H1 (cell line): ENCODE data around the gene C17orf100. TPM values are rescaled to one million over a fixed set of nuclear protein-coding genes. Genes with fewer than 3 reads are reported as not detected.

Source experiments
- EGR1 ChIP-seq: IDR thresholded peaks from 2 replicates; pipeline ENCODE4 v1.6.1; 2011; ENCODE audit warnings: low read depth, low read length, borderline replicate concordance
- MAFK ChIP-seq: IDR thresholded peaks from 2 replicates; pipeline ENCODE4 v1.6.1; 2012; ENCODE audit warnings: low read depth, mild to moderate bottlenecking, improper control_type of control experiment, low read length
- POLR2AphosphoS5 ChIP-seq: IDR thresholded peaks from 2 replicates; pipeline ENCODE4 v1.6.1; 2011; ENCODE audit warnings: low read depth, low read length
- POU5F1 ChIP-seq: IDR thresholded peaks from 2 replicates; pipeline ENCODE4 v1.6.1; 2011; ENCODE audit warnings: low read depth, mild to moderate bottlenecking, low read length, moderate library complexity
- RAD21 ChIP-seq, 2 experiments: IDR thresholded peaks in 1 of 2; conservative IDR thresholded peaks in 1 of 2; 2 replicates each; pipeline ENCODE4 v1.6.1; 2011; ENCODE audit warnings: low read depth in 2 of 2, low read length in 2 of 2, improper control_type of control experiment in 1 of 2, inconsistent platforms in 1 of 2, mild to moderate bottlenecking in 1 of 2, moderate library complexity in 1 of 2
- RBBP5 ChIP-seq: IDR thresholded peaks from 2 replicates; pipeline ENCODE4 v1.7.1; 2012; ENCODE audit warnings: low read depth, mild to moderate bottlenecking, inconsistent platforms, low read length, moderate library complexity, borderline replicate concordance
- SIX5 ChIP-seq: IDR thresholded peaks from 2 replicates; pipeline ENCODE4 v1.6.1; 2011; ENCODE audit warnings: mild to moderate bottlenecking, low read depth, low read length
- TEAD4 ChIP-seq: IDR thresholded peaks from 2 replicates; pipeline ENCODE4 v1.6.1; 2012; ENCODE audit warnings: low read depth, low read length, inconsistent platforms, mixed read lengths
- polyA plus RNA-seq, 7 experiments: library from polyadenylated mRNA; depleted of rRNA in 3 of 7; stranded (reverse) in 5 of 7; unstranded in 2 of 7; fragments of >200 nt in 5 of 7; fragments of 200-250 nt in 2 of 7; gene quantifications; 1 replicate in 5 of 7; 2 replicates in 1 of 7; 4 replicates in 1 of 7; pipeline versions ENCODE4 v1.2.1 to v1.2.3, GENCODE V29; 2011 to 2013; ENCODE audit warnings: missing spikeins in 2 of 7, mixed read lengths in 2 of 7
- total RNA-seq: library from RNA; stranded (reverse); fragmentation: NEBNext Ultra II Directional; extraction: Animal tissue kit (Norgen Biotek cat#: 25700); gene quantifications from 2 replicates; pipeline ENCODE4 v1.2.1, GENCODE V29; 2021
- TF ChIP-seq, protein P1 (sequence below): IDR thresholded peaks from 2 replicates; pipeline ENCODE4 v1.6.1; 2012; ENCODE audit warnings: inconsistent platforms
- TF ChIP-seq, protein P2 (sequence below): fragments of 300-600 bp; sonication (generic); IDR thresholded peaks from 2 replicates; pipeline ENCODE4 v1.7.1; 2012; ENCODE audit warnings: low read length, moderate library complexity, mild to moderate bottlenecking, inconsistent platforms; ENCODE audit not compliant: insufficient replicate concordance

Gene C17orf100
- total and polyA plus RNA-seq, 2 of the 8 experiments (the other 6 are each of a cell fraction or from before 2014, with no cell fraction given) = 2.1 to 2.8 TPM

DNA sequence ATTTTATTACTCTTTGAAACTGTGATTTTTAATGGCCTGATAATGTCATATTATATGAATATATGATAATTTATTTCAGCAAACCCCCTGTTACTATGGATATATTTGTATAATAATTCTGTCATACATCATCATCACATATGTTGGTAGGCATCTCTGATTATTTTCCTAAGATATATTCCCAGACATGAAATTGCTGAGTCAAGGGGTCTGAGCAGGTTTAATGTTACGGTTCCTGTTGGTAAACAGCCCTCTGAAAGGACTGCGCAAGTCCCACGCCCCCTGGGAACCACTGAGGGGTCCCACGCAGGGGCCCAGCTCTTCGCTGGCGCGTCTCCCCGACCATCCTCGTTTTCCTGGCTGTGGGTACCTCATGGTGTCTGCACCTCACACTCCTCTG, 37.4 kb downstream of the C17orf100 start (continued):
- TF ChIP-seq, protein P1, sequence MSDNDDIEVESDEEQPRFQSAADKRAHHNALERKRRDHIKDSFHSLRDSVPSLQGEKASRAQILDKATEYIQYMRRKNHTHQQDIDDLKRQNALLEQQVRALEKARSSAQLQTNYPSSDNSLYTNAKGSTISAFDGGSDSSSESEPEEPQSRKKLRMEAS = no peak
- TF ChIP-seq, protein P2, sequence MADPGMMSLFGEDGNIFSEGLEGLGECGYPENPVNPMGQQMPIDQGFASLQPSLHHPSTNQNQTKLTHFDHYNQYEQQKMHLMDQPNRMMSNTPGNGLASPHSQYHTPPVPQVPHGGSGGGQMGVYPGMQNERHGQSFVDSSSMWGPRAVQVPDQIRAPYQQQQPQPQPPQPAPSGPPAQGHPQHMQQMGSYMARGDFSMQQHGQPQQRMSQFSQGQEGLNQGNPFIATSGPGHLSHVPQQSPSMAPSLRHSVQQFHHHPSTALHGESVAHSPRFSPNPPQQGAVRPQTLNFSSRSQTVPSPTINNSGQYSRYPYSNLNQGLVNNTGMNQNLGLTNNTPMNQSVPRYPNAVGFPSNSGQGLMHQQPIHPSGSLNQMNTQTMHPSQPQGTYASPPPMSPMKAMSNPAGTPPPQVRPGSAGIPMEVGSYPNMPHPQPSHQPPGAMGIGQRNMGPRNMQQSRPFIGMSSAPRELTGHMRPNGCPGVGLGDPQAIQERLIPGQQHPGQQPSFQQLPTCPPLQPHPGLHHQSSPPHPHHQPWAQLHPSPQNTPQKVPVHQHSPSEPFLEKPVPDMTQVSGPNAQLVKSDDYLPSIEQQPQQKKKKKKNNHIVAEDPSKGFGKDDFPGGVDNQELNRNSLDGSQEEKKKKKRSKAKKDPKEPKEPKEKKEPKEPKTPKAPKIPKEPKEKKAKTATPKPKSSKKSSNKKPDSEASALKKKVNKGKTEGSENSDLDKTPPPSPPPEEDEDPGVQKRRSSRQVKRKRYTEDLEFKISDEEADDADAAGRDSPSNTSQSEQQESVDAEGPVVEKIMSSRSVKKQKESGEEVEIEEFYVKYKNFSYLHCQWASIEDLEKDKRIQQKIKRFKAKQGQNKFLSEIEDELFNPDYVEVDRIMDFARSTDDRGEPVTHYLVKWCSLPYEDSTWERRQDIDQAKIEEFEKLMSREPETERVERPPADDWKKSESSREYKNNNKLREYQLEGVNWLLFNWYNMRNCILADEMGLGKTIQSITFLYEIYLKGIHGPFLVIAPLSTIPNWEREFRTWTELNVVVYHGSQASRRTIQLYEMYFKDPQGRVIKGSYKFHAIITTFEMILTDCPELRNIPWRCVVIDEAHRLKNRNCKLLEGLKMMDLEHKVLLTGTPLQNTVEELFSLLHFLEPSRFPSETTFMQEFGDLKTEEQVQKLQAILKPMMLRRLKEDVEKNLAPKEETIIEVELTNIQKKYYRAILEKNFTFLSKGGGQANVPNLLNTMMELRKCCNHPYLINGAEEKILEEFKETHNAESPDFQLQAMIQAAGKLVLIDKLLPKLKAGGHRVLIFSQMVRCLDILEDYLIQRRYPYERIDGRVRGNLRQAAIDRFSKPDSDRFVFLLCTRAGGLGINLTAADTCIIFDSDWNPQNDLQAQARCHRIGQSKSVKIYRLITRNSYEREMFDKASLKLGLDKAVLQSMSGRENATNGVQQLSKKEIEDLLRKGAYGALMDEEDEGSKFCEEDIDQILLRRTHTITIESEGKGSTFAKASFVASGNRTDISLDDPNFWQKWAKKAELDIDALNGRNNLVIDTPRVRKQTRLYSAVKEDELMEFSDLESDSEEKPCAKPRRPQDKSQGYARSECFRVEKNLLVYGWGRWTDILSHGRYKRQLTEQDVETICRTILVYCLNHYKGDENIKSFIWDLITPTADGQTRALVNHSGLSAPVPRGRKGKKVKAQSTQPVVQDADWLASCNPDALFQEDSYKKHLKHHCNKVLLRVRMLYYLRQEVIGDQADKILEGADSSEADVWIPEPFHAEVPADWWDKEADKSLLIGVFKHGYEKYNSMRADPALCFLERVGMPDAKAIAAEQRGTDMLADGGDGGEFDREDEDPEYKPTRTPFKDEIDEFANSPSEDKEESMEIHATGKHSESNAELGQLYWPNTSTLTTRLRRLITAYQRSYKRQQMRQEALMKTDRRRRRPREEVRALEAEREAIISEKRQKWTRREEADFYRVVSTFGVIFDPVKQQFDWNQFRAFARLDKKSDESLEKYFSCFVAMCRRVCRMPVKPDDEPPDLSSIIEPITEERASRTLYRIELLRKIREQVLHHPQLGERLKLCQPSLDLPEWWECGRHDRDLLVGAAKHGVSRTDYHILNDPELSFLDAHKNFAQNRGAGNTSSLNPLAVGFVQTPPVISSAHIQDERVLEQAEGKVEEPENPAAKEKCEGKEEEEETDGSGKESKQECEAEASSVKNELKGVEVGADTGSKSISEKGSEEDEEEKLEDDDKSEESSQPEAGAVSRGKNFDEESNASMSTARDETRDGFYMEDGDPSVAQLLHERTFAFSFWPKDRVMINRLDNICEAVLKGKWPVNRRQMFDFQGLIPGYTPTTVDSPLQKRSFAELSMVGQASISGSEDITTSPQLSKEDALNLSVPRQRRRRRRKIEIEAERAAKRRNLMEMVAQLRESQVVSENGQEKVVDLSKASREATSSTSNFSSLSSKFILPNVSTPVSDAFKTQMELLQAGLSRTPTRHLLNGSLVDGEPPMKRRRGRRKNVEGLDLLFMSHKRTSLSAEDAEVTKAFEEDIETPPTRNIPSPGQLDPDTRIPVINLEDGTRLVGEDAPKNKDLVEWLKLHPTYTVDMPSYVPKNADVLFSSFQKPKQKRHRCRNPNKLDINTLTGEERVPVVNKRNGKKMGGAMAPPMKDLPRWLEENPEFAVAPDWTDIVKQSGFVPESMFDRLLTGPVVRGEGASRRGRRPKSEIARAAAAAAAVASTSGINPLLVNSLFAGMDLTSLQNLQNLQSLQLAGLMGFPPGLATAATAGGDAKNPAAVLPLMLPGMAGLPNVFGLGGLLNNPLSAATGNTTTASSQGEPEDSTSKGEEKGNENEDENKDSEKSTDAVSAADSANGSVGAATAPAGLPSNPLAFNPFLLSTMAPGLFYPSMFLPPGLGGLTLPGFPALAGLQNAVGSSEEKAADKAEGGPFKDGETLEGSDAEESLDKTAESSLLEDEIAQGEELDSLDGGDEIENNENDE = no peak
- TF ChIP-seq POLR2AphosphoS5 (no peak), POU5F1 (no peak), EGR1 (no peak), RAD21 (IDR thresholded peaks at IDR 0.05 in 1 of 2, conservative IDR thresholded peaks at IDR 0.05 in 1 of 2; ENCODE audit: low read depth in 2 of 2, low read length in 2 of 2) (no peak), RBBP5 (no peak), MAFK (no peak), SIX5 (no peak), TEAD4 (no peak)
